WI38 (cell line): ENCODE measurements around the gene PLCL2.

Experiments
- H3K4me3 ChIP-seq: 2 replicates; pipeline ENCODE4 v1.5.1; 2011; ENCODE audit warnings: low read depth, mild to moderate bottlenecking, control low read depth, low read length
- TF ChIP-seq, protein P1 (sequence below): IDR thresholded peaks from 2 replicates; pipeline ENCODE4 v1.5.1; 2012; ENCODE audit warnings: low read depth, mild to moderate bottlenecking, control low read depth, low read length

Gene PLCL2

DNA sequence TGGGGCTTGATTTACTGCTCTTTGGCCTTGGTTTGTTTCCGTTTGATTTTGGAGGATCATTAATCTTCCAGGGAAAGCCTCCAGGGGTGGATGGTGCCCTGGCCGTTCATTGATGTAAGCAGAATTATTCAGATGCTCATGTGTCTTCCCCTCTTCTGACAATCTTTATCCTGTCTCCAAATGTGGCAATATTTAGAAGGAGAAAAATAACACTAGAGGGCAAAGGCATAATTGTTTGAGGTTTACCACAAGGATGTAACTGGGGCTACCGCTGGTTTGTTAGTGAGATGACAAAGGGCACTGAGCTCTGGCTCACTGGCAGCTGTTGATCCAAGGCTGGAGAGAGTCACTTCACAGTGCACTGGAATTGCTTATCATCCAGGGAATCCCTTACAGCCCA, 18.2 kb upstream of the PLCL2 start:
- TF ChIP-seq, protein P1, sequence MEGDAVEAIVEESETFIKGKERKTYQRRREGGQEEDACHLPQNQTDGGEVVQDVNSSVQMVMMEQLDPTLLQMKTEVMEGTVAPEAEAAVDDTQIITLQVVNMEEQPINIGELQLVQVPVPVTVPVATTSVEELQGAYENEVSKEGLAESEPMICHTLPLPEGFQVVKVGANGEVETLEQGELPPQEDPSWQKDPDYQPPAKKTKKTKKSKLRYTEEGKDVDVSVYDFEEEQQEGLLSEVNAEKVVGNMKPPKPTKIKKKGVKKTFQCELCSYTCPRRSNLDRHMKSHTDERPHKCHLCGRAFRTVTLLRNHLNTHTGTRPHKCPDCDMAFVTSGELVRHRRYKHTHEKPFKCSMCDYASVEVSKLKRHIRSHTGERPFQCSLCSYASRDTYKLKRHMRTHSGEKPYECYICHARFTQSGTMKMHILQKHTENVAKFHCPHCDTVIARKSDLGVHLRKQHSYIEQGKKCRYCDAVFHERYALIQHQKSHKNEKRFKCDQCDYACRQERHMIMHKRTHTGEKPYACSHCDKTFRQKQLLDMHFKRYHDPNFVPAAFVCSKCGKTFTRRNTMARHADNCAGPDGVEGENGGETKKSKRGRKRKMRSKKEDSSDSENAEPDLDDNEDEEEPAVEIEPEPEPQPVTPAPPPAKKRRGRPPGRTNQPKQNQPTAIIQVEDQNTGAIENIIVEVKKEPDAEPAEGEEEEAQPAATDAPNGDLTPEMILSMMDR = no peak
- H3K4me3 ChIP-seq = no peak overlapping the region

DNA sequence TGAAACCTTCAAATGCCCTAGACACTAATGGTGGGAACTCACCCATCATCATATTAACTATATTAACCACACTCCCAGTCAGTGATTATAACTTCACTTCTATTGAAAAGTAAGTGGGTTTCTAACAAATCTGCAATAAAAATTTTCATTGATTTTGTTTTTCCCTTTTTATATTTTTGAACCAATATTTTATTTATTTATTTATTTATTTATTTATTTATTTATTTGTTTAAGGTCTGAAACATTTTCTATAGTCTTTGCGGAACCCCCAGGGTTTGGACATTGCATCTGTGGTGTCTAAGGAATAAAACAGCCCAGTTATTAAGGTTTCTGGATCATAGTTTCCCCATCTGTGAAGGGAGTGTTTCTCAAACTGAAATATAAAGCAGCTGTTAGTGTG, 16.2 kb upstream of the PLCL2 start:
- no peak overlapping the region for H3K4me3 ChIP-seq
- TF ChIP-seq, protein P1 = no peak

DNA sequence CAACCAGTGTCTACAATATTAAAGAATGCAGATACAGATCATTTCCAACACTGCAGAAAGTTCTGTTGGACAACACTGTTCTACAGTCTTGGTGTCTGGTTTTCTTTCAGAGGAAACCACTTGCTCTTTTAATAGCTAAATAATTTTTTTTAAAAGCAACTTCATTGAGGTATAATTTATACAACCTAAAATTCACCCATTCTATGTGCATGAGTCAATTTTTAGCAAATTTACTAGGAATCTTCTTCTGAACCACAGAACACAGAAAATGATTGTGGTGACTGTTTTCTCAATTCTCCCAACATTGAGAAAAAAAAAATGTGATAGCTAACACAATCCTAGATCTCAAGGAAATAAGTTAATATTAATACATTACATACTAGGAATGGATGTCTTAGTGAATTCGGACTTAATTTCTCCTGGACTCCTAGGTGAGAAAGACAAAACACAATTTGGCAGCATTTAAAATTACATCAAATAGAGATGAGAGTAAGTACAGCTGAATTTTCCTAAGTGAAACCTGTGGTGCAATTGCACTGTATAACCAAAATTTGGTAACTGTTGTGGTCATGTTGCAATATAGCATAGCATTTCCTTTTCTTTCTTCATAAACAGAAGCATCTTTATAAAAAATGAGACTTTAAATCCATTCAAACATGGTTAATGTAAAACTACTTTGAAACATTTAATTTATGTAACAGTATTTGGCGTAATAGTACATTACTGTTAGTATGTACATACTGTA, 15.3 kb upstream of the PLCL2 start:
- TF ChIP-seq, protein P1 = no peak

DNA sequence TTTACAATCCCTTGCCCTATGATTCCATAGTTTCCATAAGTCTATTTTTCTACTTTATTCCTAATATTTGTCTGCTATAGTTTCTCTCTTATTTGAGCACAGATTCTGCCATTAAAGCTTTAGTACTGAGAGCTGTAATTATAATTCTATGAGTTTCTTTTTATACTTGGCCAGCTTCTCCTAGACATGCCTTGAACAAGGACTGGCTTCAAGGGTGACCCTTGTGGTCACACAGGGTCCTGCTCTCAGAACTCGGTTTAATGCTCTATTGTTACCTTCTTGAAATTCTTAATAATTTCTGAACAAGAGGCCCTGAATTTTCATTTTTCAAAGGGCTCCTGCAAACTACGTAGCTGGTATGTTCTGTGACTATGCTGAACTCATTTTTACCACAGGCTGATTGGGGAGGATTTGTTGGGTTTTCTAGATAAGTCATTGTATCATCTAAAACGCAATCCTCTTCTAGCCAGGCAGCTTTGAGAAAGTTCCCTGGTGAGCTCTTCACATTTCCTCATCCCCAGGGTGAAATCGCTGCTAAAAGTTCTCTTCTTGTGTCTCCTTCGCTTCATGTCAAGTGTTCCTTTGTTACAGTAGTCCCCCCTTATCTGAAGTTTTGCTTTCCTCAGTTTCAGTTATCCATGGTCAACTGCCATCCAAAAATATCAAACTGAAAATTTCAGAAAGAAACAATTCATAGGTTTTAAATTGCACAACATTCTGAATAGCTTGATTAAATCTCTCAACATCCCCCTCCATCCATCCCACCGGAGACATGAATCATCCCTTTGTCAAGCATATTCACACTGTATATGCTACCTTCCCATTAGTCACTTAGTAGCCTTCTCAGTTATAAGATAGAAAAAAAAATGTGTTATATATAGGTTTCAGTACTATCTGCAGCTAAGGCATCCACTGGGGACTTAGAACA, 12.6 kb upstream of the PLCL2 start:
- H3K4me3 ChIP-seq = no peak overlapping the region
- TF ChIP-seq, protein P1 = no peak

More for the DNA sequence above, 15.3 kb upstream of the PLCL2 start:
- no peak overlapping the region for H3K4me3 ChIP-seq

DNA sequence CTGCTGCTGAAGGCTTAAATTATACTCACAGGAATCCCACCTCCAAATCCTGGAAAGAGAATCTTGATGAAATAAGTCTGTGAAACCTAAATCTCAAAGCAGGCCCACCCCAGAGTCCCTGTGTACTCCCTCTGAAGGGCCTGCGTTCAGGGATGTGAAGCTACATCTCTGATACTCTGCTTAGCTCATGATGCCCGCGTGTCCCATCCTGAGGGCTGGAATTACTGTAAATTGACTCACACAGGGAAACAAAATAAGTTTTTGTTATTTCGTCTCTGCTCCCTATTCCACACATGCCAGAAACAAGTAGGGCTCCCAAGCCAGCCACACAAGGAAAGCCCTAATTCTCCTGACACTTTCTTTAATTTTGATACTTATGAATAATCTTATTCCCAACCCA, 10.9 kb upstream of the PLCL2 start:
- no peak overlapping the region for H3K4me3 ChIP-seq
- TF ChIP-seq, protein P1 = no peak

DNA sequence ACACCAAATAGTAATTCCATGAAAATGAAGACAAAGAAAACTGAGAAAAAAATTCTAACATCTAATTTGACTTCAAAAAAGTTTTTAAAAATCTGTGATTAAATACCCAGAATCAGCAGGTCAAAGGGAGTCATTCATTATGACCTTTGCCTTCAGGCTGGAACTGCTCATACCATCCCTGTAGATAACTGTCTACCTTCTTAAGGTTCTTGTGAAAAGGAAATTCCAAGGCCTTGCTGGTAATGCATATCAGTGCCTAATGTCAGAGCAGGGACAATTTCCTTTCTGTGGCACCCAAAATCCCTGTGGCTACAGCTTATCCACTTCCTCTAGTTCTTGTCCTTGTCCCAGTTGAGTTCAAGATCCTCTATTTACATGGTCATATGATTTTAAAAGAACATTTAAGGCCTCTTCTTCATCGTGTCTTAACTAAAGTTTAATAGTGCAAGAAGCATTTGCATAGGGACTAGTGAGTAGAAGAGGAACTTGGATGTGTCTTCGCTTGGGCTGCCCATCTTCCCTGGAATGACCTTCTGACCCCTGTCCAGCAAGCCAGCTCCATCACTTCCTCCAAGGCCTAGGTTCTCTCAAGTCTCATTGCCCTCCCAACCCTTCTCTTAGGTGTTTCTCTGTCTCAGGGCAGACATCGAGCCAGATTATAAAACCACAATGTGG, 8.7 kb upstream of the PLCL2 start:
- no peak overlapping the region for H3K4me3 ChIP-seq
- TF ChIP-seq, protein P1 = no peak

DNA sequence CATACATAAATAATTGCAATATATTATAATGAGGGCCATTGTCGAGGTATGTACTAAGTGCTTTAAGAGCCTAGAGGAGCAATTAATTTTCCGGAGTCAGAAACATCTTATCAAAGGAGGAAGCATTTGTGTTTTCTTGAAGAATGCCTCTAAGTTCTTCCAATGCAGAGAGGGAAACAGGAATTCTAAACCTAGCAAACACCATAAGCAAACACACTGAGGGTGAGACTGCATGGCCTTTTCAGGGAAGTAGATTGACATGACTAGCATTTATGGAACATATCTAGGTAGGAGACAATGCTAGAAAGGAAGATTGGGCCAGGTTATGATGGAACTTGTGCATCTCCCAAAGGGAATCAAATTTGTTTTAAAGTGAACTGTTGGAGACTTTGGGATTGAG, 7.2 kb upstream of the PLCL2 start:
- no peak overlapping the region for H3K4me3 ChIP-seq
- TF ChIP-seq, protein P1 = no peak
